Common myeloid progenitor, CD34-positive (primary cell): ENCODE results near the gene HYPK.

Experiments used
- CTCF ChIA-PET: fragments of 350-600 bp; sonication (Branson Sonifier 250); formaldehyde crosslinking; loops from one replicate; lab custom pipeline; 2021; ENCODE audit warnings: antibody characterized with exemption; lab: Charles Lee
- POLR2A ChIA-PET: fragments of 350-600 bp; sonication (Branson Sonifier 250); formaldehyde crosslinking; loops from one replicate; lab custom pipeline; 2021; ENCODE audit warnings: antibody characterized with exemption; lab: Charles Lee
- DNase-seq, 3 donors: peaks; one replicate each; pipeline versions ENCODE4 v3.0.0 to v3.0.0-alpha.2; 2013
- H3K27ac ChIP-seq, 2 experiments: 1 replicate in 1 of 2; 2 replicates in 1 of 2; pipeline ENCODE4 v1.7.0; 2013; ENCODE audit warnings: inconsistent platforms in 2 of 2, low read length in 2 of 2, mild to moderate bottlenecking in 2 of 2, low read depth in 1 of 2, moderate library complexity in 1 of 2; ENCODE audit not compliant: severe bottlenecking in 2 of 2, insufficient read depth in 1 of 2, poor library complexity in 1 of 2
- H3K27me3 ChIP-seq, 5 experiments: replicated peaks in 2 of 5; 1 replicate in 3 of 5; 2 replicates in 2 of 5; pipeline versions ENCODE4 v1.6.1 to v1.7.0; 2013; ENCODE audit warnings: low read length in 4 of 5, mild to moderate bottlenecking in 2 of 5, moderate library complexity in 2 of 5, inconsistent platforms in 1 of 5; ENCODE audit not compliant: insufficient read depth in 5 of 5, control insufficient read depth in 4 of 5
- H3K36me3 ChIP-seq, 4 experiments: 1 replicate in 2 of 4; 2 replicates in 2 of 4; pipeline versions ENCODE4 v1.6.1 to v1.7.0; 2013; ENCODE audit warnings: low read length in 3 of 4, control low read depth in 1 of 4, mild to moderate bottlenecking in 1 of 4; ENCODE audit not compliant: control insufficient read depth in 4 of 4, insufficient read depth in 4 of 4
- H3K4me1 ChIP-seq, 4 experiments: 1 replicate in 3 of 4; 2 replicates in 1 of 4; pipeline versions ENCODE4 v1.6.1 to v1.7.1; 2013; ENCODE audit warnings: low read length in 3 of 4, mild to moderate bottlenecking in 3 of 4, control low read depth in 1 of 4, inconsistent platforms in 1 of 4, moderate library complexity in 1 of 4; ENCODE audit not compliant: control insufficient read depth in 4 of 4, insufficient read depth in 4 of 4; ENCODE audit errors: control extremely low read depth in 1 of 4
- H3K4me3 ChIP-seq, 7 experiments: 1 replicate in 4 of 7; 2 replicates in 3 of 7; pipeline versions ENCODE4 v1.5.1 to v1.7.0; 2013; ENCODE audit warnings: mild to moderate bottlenecking in 7 of 7, low read length in 6 of 7, moderate library complexity in 6 of 7, inconsistent platforms in 2 of 7, low read depth in 2 of 7, control low read depth in 1 of 7; ENCODE audit not compliant: insufficient read depth in 4 of 7, control insufficient read depth in 1 of 7; ENCODE audit errors: extremely low read depth in 1 of 7
- H3K9me3 ChIP-seq, 5 experiments: 1 replicate in 4 of 5; 2 replicates in 1 of 5; pipeline versions ENCODE4 v1.6.1 to v1.7.1; 2013; ENCODE audit warnings: low read length in 4 of 5, mild to moderate bottlenecking in 2 of 5, inconsistent platforms in 1 of 5, low read depth in 1 of 5, moderate library complexity in 1 of 5; ENCODE audit not compliant: control insufficient read depth in 4 of 5, insufficient read depth in 2 of 5; ENCODE audit errors: control extremely low read depth in 1 of 5
- WGBS: methylation state at CpG from one replicate; pipeline ENCODE4 v1.1.5; 2013; ENCODE audit not compliant: insufficient coverage; 5-methylcytosine and 5-hydroxymethylcytosine counted together

The HYPK gene

GRCh38 chr15:43772624-43773023 is 27.8 kb upstream of the HYPK start:
- Histone ChIP-seq H3K4me1 (peaks cover 0 to 13% (median 10%) of the 10 kb centered on the region in 4 experiments), H3K27me3 (no peaks in the 10 kb centered on the region), H3K27ac (no peak overlapping the region), H3K9me3 (no peaks in the 10 kb centered on the region), H3K4me3 (no peak overlapping the region), H3K36me3 (peaks cover 8 to 62% (median 36%) of the 10 kb centered on the region in 4 experiments)
- ChIA-PET CTCF (interaction anchor here (2.0 kb wide), 1 partner anchor 13 kb away, joined by 7 read pairs; no protein-coding TSS in a partner anchor), POLR2A (interaction anchor here (1.1 kb wide), 2 partner anchors 9 to 13 kb away, joined by 3 to 6 read pairs; no protein-coding TSS in a partner anchor)
- no peak for DNase-seq

GRCh38 chr15:43774062-43774461 is 26.3 kb upstream of the HYPK start:
- 100% methylated on average over 2 of the region's 4 CpGs for WGBS
- Histone ChIP-seq H3K4me1 (peaks cover 0 to 19% (median 10%) of the 10 kb centered on the region in 4 experiments), H3K27ac (no peak overlapping the region), H3K27me3 (no peaks in the 10 kb centered on the region), H3K4me3 (no peak overlapping the region), H3K9me3 (no peaks in the 10 kb centered on the region), H3K36me3 (peaks cover 5 to 48% (median 27%) of the 10 kb centered on the region in 4 experiments)
- CTCF ChIA-PET = interaction anchor here (0.8 to 1.6 kb wide), 3 partner anchors 10 to 19 kb away, joined by 3 to 6 read pairs (median 3); no protein-coding TSS in a partner anchor
- POLR2A ChIA-PET = interaction anchor here (0.6 to 1.1 kb wide), 3 partner anchors 8 to 12 kb away, joined by 3 to 6 read pairs (median 3); no protein-coding TSS in a partner anchor
- DNase-seq = no peak

- H3K4me3 ChIP-seq = no peak overlapping the region
- H3K36me3 ChIP-seq = peaks cover 3 to 34% (median 18%) of the 10 kb centered on the region in 4 experiments
- H3K27ac ChIP-seq = no peak overlapping the region
- CTCF ChIA-PET = interaction anchor here (1.1 to 3.5 kb wide), 5 partner anchors 11 to 22 kb away, joined by 3 to 37 read pairs (median 5); partner anchors contain the start of gene SERF2
- POLR2A ChIA-PET = interaction anchor here (0.7 to 1.6 kb wide), 4 partner anchors 11 to 453 kb away, joined by 3 to 10 read pairs (median 4); partner anchors contain the start of gene SERF2
- DNase-seq = peak in 1 of 3 donors; percentile 26
- no peaks in the 10 kb centered on the region for H3K9me3 ChIP-seq
- peaks cover 0 to 19% (median 10%) of the 10 kb centered on the region in 4 experiments for H3K4me1 ChIP-seq
- H3K27me3 ChIP-seq = no peaks in the 10 kb centered on the region
- no CpG with 5 or more reads among the region's 1 CpG for WGBS
Measured at GRCh38 chr15:43775411-43775965, 24.9 kb upstream of the HYPK start.

GRCh38 chr15:43776101-43776717 is 24.2 kb upstream of the HYPK start:
- ChIA-PET POLR2A (interaction anchor here (1.4 to 1.6 kb wide), 3 partner anchors 12 to 16 kb away, joined by 4 to 10 read pairs (median 5); partner anchors contain the start of gene SERF2), CTCF (interaction anchor here (0.9 to 3.5 kb wide), 6 partner anchors 10 to 335 kb away, joined by 3 to 37 read pairs (median 8); partner anchors contain the start of genes HYPK, SERF2 and SERINC4)
- Histone ChIP-seq H3K36me3 (peaks cover 3 to 27% (median 12%) of the 10 kb centered on the region in 4 experiments), H3K4me1 (peaks cover 0 to 19% (median 10%) of the 10 kb centered on the region in 4 experiments), H3K4me3 (peak overlapping the region; percentile 23 to 94 (median 83)), H3K27me3 (no peaks in the 10 kb centered on the region), H3K27ac (no peak overlapping the region), H3K9me3 (no peaks in the 10 kb centered on the region)
- peak in 2 of 3 donors; percentile 51 to 59 for DNase-seq
- WGBS = 55% methylated on average over 30 of the region's 35 CpGs

DNA sequence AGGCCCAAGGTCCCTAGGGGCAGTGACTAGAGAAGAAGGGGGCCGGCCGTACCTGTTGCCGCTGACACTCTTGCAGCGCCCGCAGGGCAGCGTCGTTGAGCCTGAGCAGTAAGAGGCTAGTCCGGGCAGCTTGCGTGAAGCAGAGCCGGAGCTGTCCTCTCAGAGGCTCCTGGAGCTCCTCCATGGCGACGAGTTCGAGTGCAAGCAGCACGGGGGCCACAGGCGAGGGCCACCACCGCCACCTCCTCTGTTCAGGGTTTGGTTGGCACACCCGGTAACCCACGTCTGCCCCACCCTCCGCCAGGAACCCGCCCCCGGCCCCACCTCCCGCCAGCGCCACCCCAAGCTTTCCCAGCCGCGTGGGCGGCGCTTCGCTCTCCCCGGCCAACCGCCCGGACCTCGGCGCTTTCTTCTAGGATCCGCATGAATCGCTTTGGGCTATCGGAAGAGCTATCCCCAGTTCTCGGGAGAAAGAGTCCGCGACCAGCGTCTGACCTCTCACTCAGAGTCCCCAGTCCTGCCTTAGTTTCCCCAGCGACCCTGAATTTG is 23.6 kb upstream of the HYPK start, which contains the start of gene ELL3:
Gene ELL3, minus strand, starts transcription at position 249 of the 549 bp plus-strand sequence. Its CDS starts 65 bp downstream, at position 184.
- DNase-seq = peak; percentile 67 to 85 (median 81)
- Histone ChIP-seq H3K36me3 (peaks cover 0 to 21% (median 9%) of the 10 kb centered on the region in 4 experiments), H3K4me1 (peaks cover 0 to 19% (median 10%) of the 10 kb centered on the region in 4 experiments), H3K27me3 (no peaks in the 10 kb centered on the region), H3K9me3 (no peaks in the 10 kb centered on the region), H3K27ac (peak within 1 kb of the TSS in 1 of 2 experiments; percentile 54), H3K4me3 (peak within 1 kb of the TSS; percentile 76 to 94 (median 83))
- CTCF ChIA-PET = interaction anchor here (0.7 to 3.5 kb wide), 9 partner anchors 10 to 336 kb away, joined by 3 to 37 read pairs (median 5); partner anchors contain the start of genes HYPK, SERF2 and SERINC4
- WGBS = under 1% methylated on average over 36 of the region's 41 CpGs
- POLR2A ChIA-PET = interaction anchor here (0.7 to 1.6 kb wide), 3 partner anchors 12 to 45 kb away, joined by 3 to 5 read pairs (median 4); partner anchors contain the start of gene SERF2

- no peaks in the 10 kb centered on the region for H3K27me3 ChIP-seq
- ChIA-PET POLR2A (interaction anchor here (0.7 to 1.6 kb wide), 3 partner anchors 12 to 44 kb away, joined by 3 to 5 read pairs (median 4); partner anchors contain the start of gene SERF2), CTCF (interaction anchor here (0.7 to 3.5 kb wide), 8 partner anchors 9 to 23 kb away, joined by 4 to 37 read pairs (median 6); partner anchors contain the start of genes HYPK, SERF2 and SERINC4)
- H3K36me3 ChIP-seq = peaks cover 0 to 15% (median 6%) of the 10 kb centered on the region in 4 experiments
- WGBS = 4% methylated on average over 28 of the region's 31 CpGs
- H3K9me3 ChIP-seq = no peaks in the 10 kb centered on the region
- DNase-seq = peak; percentile 82 to 92 (median 92)
- H3K27ac ChIP-seq = peak overlapping the region in 1 of 2 experiments; percentile 54
- H3K4me3 ChIP-seq = peak overlapping the region; percentile 76 to 94 (median 83)
- H3K4me1 ChIP-seq = peaks cover 0 to 19% (median 10%) of the 10 kb centered on the region in 4 experiments
Measured at GRCh38 chr15:43777267-43777914, 23.0 kb upstream of the HYPK start.
